Activated T-cell treated with anti-CD3 and anti-CD28 coated beads, Interleukin-2, amount 50 U/mL, for 72 hours (primary cell): ENCODE results near the gene COTL1. TPM values are rescaled to one million over a fixed set of nuclear protein-coding genes. Genes with fewer than 3 reads are reported as not detected.

Source experiments
- ATAC-seq, 2 donors: fragments of 150-1000 bp; cut with Tn5 transposase; replicated peaks in 1 of 2; 2 replicates each; pipeline ENCODE4 v1.10.0; 2021; ENCODE audit warnings: moderate library complexity in 2 of 2, mild to moderate bottlenecking in 1 of 2
- DNase-seq, 2 donors: peaks; one replicate each; pipeline ENCODE4 v3.0.0; 2021 to 2022; ENCODE audit warnings: mixed read lengths in 1 of 2
- H3K27ac Mint-ChIP-seq: one replicate; pipeline ENCODE4 v1.8.0; 2022; ENCODE audit warnings: mild to moderate bottlenecking, moderate library complexity, mixed read lengths
- H3K27me3 Mint-ChIP-seq: one replicate; pipeline ENCODE4 v1.8.0; 2022; ENCODE audit warnings: low read depth, mixed read lengths
- H3K36me3 Mint-ChIP-seq, 2 donors: one replicate each; pipeline ENCODE4 v1.8.0; 2022; ENCODE audit warnings: mixed read lengths in 2 of 2, mild to moderate bottlenecking in 1 of 2; ENCODE audit not compliant: insufficient read depth in 2 of 2
- H3K4me1 Mint-ChIP-seq: one replicate; pipeline ENCODE4 v1.8.0; 2022; ENCODE audit warnings: low read depth, mixed read lengths
- H3K4me3 Mint-ChIP-seq, 2 donors: one replicate each; pipeline ENCODE4 v1.8.0; 2022; ENCODE audit warnings: mild to moderate bottlenecking in 2 of 2, mixed read lengths in 2 of 2, moderate library complexity in 2 of 2
- H3K9me3 Mint-ChIP-seq, 2 donors: one replicate each; pipeline ENCODE4 v1.8.0; 2022; ENCODE audit warnings: mixed read lengths in 2 of 2
- total RNA-seq, 2 donors: library from RNA; stranded (reverse); gene quantifications; one replicate each; pipeline ENCODE4 v1.2.3, GENCODE V29; 2022

The COTL1 gene
- total RNA-seq, 2 donors from 2014 or later, result 353 to 529 TPM

GRCh38 chr16:84617041-84617790 lies 662 bp downstream of the COTL1 start:
- Mint-ChIP-seq H3K4me1 (peaks cover 52% of the 10 kb centered on the region), H3K36me3 (peaks cover 15 to 26% of the 10 kb centered on the region in 2 donors), H3K4me3 (peak overlapping the region; percentile 98 to 99), H3K27ac (peak overlapping the region; percentile 78), H3K27me3 (peaks cover 5% of the 10 kb centered on the region), H3K9me3 (no peaks in the 10 kb centered on the region)
- ATAC-seq (peak; percentile 54), DNase-seq (peak; percentile 66 to 71)

DNA sequence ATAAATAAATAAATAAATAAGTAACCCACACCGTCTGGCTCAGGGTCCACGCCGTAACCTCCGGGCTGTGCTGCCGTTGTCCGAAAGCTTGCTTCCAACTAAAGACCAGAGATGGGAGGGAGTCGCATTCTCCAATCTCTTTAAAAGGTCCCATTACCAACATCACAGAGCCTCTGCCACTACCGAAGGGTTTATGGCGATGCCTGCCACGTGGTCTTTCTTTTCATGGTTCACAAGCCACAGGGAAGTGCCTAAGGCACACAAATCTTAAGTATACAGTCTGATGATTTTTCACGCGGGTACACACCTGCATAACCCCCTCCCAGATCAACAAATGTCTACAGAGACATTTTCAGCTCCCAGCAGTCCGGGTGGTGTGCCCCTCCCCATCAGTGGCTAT lies 1.4 kb downstream of the COTL1 start:
- Mint-ChIP-seq H3K9me3 (peaks cover 0 to 2% of the 10 kb centered on the region in 2 donors), H3K4me3 (peak overlapping the region; percentile 98 to 99), H3K27me3 (peaks cover 5% of the 10 kb centered on the region), H3K4me1 (peaks cover 52% of the 10 kb centered on the region), H3K27ac (peak overlapping the region; percentile 78), H3K36me3 (peaks cover 17 to 32% of the 10 kb centered on the region in 2 donors)
- ATAC-seq (no peak), DNase-seq (no peak)

GRCh38 chr16:84614968-84615813 lies 2.7 kb downstream of the COTL1 start:
- Mint-ChIP-seq H3K27me3 (peaks cover 5% of the 10 kb centered on the region), H3K9me3 (peaks cover 0 to 11% of the 10 kb centered on the region in 2 donors), H3K27ac (peak overlapping the region; percentile 88), H3K4me3 (peak overlapping the region; percentile 96 to 99), H3K36me3 (peaks cover 24 to 45% of the 10 kb centered on the region in 2 donors), H3K4me1 (peaks cover 66% of the 10 kb centered on the region)
- ATAC-seq (no peak), DNase-seq (no peak)

GRCh38 chr16:84614623-84614967 lies 3.3 kb downstream of the COTL1 start:
- Mint-ChIP-seq H3K9me3 (peaks cover 0 to 11% of the 10 kb centered on the region in 2 donors), H3K36me3 (peaks cover 27 to 49% of the 10 kb centered on the region in 2 donors), H3K4me3 (peak overlapping the region; percentile 96 to 99), H3K27me3 (peaks cover 5% of the 10 kb centered on the region), H3K27ac (peak overlapping the region; percentile 88), H3K4me1 (peaks cover 71% of the 10 kb centered on the region)
- ATAC-seq, result no peak
- DNase-seq, result peak in 1 of 2 donors; percentile 24

GRCh38 chr16:84614073-84614459 lies 3.8 kb downstream of the COTL1 start:
- Mint-ChIP-seq H3K36me3 (peaks cover 27 to 51% of the 10 kb centered on the region in 2 donors), H3K27ac (peak overlapping the region; percentile 88), H3K27me3 (peaks cover 2% of the 10 kb centered on the region), H3K4me3 (peak overlapping the region; percentile 96 to 99), H3K9me3 (peaks cover 0 to 11% of the 10 kb centered on the region in 2 donors), H3K4me1 (peaks cover 76% of the 10 kb centered on the region)
- ATAC-seq, result no peak
- DNase-seq, result no peak

- H3K36me3 Mint-ChIP-seq, result peaks cover 27 to 52% of the 10 kb centered on the region in 2 donors
- H3K4me3 Mint-ChIP-seq, result peak overlapping the region; percentile 96 to 99
- no peak for ATAC-seq
- H3K4me1 Mint-ChIP-seq, result peaks cover 76% of the 10 kb centered on the region
- DNase-seq, result no peak
- no peaks in the 10 kb centered on the region for H3K27me3 Mint-ChIP-seq
- H3K9me3 Mint-ChIP-seq, result peaks cover 0 to 11% of the 10 kb centered on the region in 2 donors
- H3K27ac Mint-ChIP-seq, result peak overlapping the region; percentile 11
These were observed 4.3 kb downstream of the COTL1 start for GRCh38 chr16:84613408-84614072.

DNA sequence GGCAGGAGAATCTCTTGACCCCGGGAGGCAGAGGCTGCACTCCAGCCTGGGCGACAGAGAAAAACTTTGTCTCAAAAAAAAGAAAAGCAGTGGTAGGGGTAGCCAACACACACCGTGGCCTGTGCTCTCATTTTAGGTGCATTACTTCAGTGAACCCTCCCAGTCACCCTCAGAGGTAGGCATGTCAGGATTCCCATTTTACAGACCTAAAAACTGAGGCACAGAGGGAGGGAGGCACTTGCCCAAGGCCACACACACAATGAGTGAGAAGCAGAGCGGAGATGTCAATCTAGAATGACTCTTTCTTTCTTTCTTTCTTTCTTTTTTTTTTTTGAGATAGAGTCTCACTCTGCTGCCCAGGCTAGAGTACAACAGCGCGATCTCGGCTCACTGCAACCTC lies 5.2 kb downstream of the COTL1 start:
- Mint-ChIP-seq H3K9me3 (peaks cover 0 to 11% of the 10 kb centered on the region in 2 donors), H3K36me3 (peaks cover 27 to 59% of the 10 kb centered on the region in 2 donors), H3K27me3 (no peaks in the 10 kb centered on the region), H3K27ac (no peak overlapping the region), H3K4me3 (no peak overlapping the region), H3K4me1 (peaks cover 85% of the 10 kb centered on the region)
- no peak for ATAC-seq
- DNase-seq, result no peak

DNA sequence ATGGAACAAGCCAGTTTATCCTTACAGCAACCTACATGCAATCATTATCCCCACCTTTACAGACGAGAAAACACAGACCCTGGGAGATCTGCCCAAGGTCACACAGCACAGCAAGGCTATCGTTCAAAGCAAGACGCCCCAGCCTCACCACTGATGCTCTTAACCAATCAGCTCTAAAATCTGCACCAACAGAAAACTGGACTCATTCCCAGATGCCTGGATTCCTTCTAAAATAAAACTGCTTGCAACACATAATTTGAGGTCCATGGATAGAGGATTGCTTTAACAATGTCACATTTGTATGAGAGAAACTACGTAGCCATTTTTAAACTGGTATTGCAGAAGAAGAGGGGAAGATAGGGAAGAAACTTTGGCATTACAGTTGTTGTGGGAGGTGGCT lies 6.8 kb downstream of the COTL1 start:
- Mint-ChIP-seq H3K36me3 (peaks cover 22 to 59% of the 10 kb centered on the region in 2 donors), H3K27me3 (no peaks in the 10 kb centered on the region), H3K27ac (peak overlapping the region; percentile 30), H3K4me3 (peak overlapping the region; percentile 31 to 66), H3K4me1 (peaks cover 99% of the 10 kb centered on the region), H3K9me3 (peaks cover 0 to 11% of the 10 kb centered on the region in 2 donors)
- ATAC-seq (no peak), DNase-seq (no peak)

GRCh38 chr16:84610376-84610775 lies 7.5 kb downstream of the COTL1 start:
- no peaks in the 10 kb centered on the region for H3K27me3 Mint-ChIP-seq
- DNase-seq (no peak), ATAC-seq (no peak)
- peaks cover 0 to 11% of the 10 kb centered on the region in 2 donors for H3K9me3 Mint-ChIP-seq
- peak overlapping the region; percentile 67 for H3K27ac Mint-ChIP-seq
- peak overlapping the region; percentile 41 to 66 for H3K4me3 Mint-ChIP-seq
- H3K36me3 Mint-ChIP-seq, result peaks cover 21 to 54% of the 10 kb centered on the region in 2 donors
- H3K4me1 Mint-ChIP-seq, result peaks cover 99% of the 10 kb centered on the region

DNA sequence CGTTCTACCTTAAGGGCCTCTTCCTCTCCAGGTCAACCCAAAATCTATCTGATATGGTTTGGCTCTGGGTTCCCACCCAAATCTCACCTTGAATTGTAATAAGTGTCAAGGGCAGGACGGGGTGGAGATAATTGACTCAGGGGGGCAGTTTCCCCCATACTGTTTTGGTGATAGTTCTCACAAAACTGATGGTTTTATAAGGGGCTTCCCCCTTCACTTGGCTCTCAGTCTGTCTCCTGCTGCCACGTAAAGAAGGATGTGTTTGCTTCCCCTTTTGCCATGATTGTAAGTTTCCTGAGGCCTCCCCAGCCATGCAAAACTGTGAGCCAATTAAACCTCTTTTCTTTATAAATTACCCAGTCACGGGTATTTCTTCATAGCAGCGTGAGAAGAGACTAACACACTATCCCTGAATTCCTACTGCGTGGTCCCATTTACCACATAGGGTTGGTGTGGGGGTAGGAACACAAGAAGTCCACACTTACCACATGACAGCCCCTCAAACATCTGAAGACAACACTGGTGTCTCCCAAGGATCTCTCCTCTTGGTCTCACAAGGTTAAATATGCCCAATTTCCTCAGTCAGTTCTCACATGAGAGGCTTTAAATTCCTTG lies 8.2 kb downstream of the COTL1 start:
- H3K4me1 Mint-ChIP-seq, result peaks cover 99% of the 10 kb centered on the region
- no peak for ATAC-seq
- peaks cover 19 to 50% of the 10 kb centered on the region in 2 donors for H3K36me3 Mint-ChIP-seq
- peaks cover 0 to 11% of the 10 kb centered on the region in 2 donors for H3K9me3 Mint-ChIP-seq
- no peaks in the 10 kb centered on the region for H3K27me3 Mint-ChIP-seq
- peak overlapping the region; percentile 41 to 66 for H3K4me3 Mint-ChIP-seq
- H3K27ac Mint-ChIP-seq, result peak overlapping the region; percentile 67
- no peak for DNase-seq

- Mint-ChIP-seq H3K9me3 (peaks cover 0 to 11% of the 10 kb centered on the region in 2 donors), H3K27me3 (no peaks in the 10 kb centered on the region), H3K27ac (peak overlapping the region; percentile 18), H3K4me3 (peak overlapping the region; percentile 66 to 69), H3K4me1 (peaks cover 96% of the 10 kb centered on the region), H3K36me3 (peaks cover 17 to 45% of the 10 kb centered on the region in 2 donors)
- DNase-seq (peak; percentile 51 to 55), ATAC-seq (peak; percentile 68)
These were observed 9.6 kb downstream of the COTL1 start for GRCh38 chr16:84608282-84608681.

DNA sequence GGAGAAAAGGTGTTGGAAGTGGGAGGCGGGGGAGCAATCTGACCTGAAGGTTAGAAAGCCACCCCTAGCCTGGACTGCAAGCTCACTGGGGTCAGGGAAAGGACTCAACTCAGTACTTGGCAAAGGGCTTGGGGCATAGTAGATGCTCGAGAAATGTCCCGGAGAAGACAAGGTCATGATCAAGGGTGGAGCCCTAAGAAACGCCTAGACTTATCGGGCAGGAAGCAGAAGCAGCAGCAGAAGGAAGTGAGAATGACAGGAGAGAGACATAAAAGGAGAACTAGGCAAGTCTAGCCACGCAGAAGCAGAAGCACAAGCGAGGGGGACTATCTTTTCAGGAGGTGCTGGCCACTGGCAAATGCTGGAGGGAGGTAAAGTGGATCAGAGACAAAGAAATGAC lies 10.2 kb downstream of the COTL1 start:
- no peak for DNase-seq
- Mint-ChIP-seq H3K9me3 (peaks cover 0 to 11% of the 10 kb centered on the region in 2 donors), H3K4me1 (peaks cover 97% of the 10 kb centered on the region), H3K4me3 (peak overlapping the region; percentile 66 to 69), H3K36me3 (peaks cover 15 to 45% of the 10 kb centered on the region in 2 donors), H3K27me3 (no peaks in the 10 kb centered on the region), H3K27ac (peak overlapping the region; percentile 18)
- ATAC-seq, result no peak
